H1 (cell line): ENCODE results near the gene SMIM24. TPM values are rescaled to one million over a fixed set of nuclear protein-coding genes. Genes with fewer than 3 reads are reported as not detected.

Source experiments
- polyA plus RNA-seq, 7 experiments: library from polyadenylated mRNA; depleted of rRNA in 3 of 7; stranded (reverse) in 5 of 7; unstranded in 2 of 7; fragments of >200 nt in 5 of 7; fragments of 200-250 nt in 2 of 7; gene quantifications; 1 replicate in 5 of 7; 2 replicates in 1 of 7; 4 replicates in 1 of 7; pipeline versions ENCODE4 v1.2.1 to v1.2.3, GENCODE V29; 2011 to 2013; ENCODE audit warnings: missing spikeins in 2 of 7, mixed read lengths in 2 of 7
- small RNA-seq: library from polyadenylated mRNA; stranded (forward); fragments of <200 nt; extraction: miRNeasy Mini kit (QIAGEN cat#:217004); gene quantifications from one replicate; pipeline ENCODE3, GENCODE V24; 2013; ENCODE audit not compliant: insufficient read depth
- total RNA-seq: library from RNA; stranded (reverse); fragmentation: NEBNext Ultra II Directional; extraction: Animal tissue kit (Norgen Biotek cat#: 25700); gene quantifications from 2 replicates; pipeline ENCODE4 v1.2.1, GENCODE V29; 2021

The SMIM24 gene
- total and polyA plus RNA-seq, 2 of the 8 experiments (the other 6 are each of a cell fraction or from before 2014, with no cell fraction given), result 3.8 to 4.5 TPM

Small RNA genes lying within 50 kb of the gene (small RNA-seq; reads per million reads assigned to genes)
- not detected for gene RF00212

Other genes starting within 250 kb of the SMIM24 start
- 2.6 and 3.2 TPM in 2 replicates for gene NFIC, start 113.9 kb downstream of the SMIM24 start, total RNA-seq
- gene NFIC, start 113.9 kb downstream of the SMIM24 start, polyA plus RNA-seq (2011; rRNA removed), result 0.56 and 0.82 TPM in 2 replicates
- not detected in 2 replicates for gene SMIM44, start 2.9 kb upstream of the SMIM24 start, total RNA-seq
- gene SMIM44, start 2.9 kb upstream of the SMIM24 start, polyA plus RNA-seq (2011; rRNA removed), result not detected in 2 replicates
- 17.7 and 19.1 TPM in 2 replicates for gene DOHH, start 20.1 kb upstream of the SMIM24 start, total RNA-seq
- 7.3 and 12.7 TPM in 2 replicates for gene DOHH, start 20.1 kb upstream of the SMIM24 start, polyA plus RNA-seq (2011; rRNA removed)
- gene FZR1, start 25.8 kb upstream of the SMIM24 start, total RNA-seq, result 35.5 and 36.9 TPM in 2 replicates
- 21.6 and 35.0 TPM in 2 replicates for gene FZR1, start 25.8 kb upstream of the SMIM24 start, polyA plus RNA-seq (2011; rRNA removed)
- 1.0 and 1.1 TPM in 2 replicates for gene TEKTIP1, start 58.6 kb upstream of the SMIM24 start, total RNA-seq
- gene TEKTIP1, start 58.6 kb upstream of the SMIM24 start, polyA plus RNA-seq (2011; rRNA removed), result 0.49 TPM in 1 of 2 replicates, not detected in the other
- 59.6 and 62.5 TPM in 2 replicates for gene MFSD12, start 77.1 kb upstream of the SMIM24 start, total RNA-seq
- gene MFSD12, start 77.1 kb upstream of the SMIM24 start, polyA plus RNA-seq (2011; rRNA removed), result 71.3 and 110 TPM in 2 replicates
- 74.2 and 76.1 TPM in 2 replicates for gene HMG20B, start 92.4 kb upstream of the SMIM24 start, total RNA-seq
- 42.9 and 63.9 TPM in 2 replicates for gene HMG20B, start 92.4 kb upstream of the SMIM24 start, polyA plus RNA-seq (2011; rRNA removed)
- 0.96 and 1.2 TPM in 2 replicates for gene GIPC3, start 105.0 kb upstream of the SMIM24 start, total RNA-seq
- gene GIPC3, start 105.0 kb upstream of the SMIM24 start, polyA plus RNA-seq (2011; rRNA removed), result 1.0 and 1.3 TPM in 2 replicates
- 0.50 and 0.75 TPM in 2 replicates for gene TBXA2R, start 126.3 kb upstream of the SMIM24 start, total RNA-seq
- 0.39 and 0.80 TPM in 2 replicates for gene TBXA2R, start 126.3 kb upstream of the SMIM24 start, polyA plus RNA-seq (2011; rRNA removed)
- 29.9 and 36.2 TPM in 2 replicates for gene CACTIN, start 146.3 kb upstream of the SMIM24 start, total RNA-seq
- 25.8 and 44.1 TPM in 2 replicates for gene CACTIN, start 146.3 kb upstream of the SMIM24 start, polyA plus RNA-seq (2011; rRNA removed)
- gene PIP5K1C, start 219.9 kb upstream of the SMIM24 start, total RNA-seq, result 31.3 and 32.9 TPM in 2 replicates
- gene PIP5K1C, start 219.9 kb upstream of the SMIM24 start, polyA plus RNA-seq (2011; rRNA removed), result 10.6 and 20.4 TPM in 2 replicates
- gene TJP3, start 227.9 kb upstream of the SMIM24 start, total RNA-seq, result 24.6 and 26.1 TPM in 2 replicates
- gene TJP3, start 227.9 kb upstream of the SMIM24 start, polyA plus RNA-seq (2011; rRNA removed), result 17.1 and 30.2 TPM in 2 replicates